ENCODE measurements around the gene HLA-E.

DNA sequence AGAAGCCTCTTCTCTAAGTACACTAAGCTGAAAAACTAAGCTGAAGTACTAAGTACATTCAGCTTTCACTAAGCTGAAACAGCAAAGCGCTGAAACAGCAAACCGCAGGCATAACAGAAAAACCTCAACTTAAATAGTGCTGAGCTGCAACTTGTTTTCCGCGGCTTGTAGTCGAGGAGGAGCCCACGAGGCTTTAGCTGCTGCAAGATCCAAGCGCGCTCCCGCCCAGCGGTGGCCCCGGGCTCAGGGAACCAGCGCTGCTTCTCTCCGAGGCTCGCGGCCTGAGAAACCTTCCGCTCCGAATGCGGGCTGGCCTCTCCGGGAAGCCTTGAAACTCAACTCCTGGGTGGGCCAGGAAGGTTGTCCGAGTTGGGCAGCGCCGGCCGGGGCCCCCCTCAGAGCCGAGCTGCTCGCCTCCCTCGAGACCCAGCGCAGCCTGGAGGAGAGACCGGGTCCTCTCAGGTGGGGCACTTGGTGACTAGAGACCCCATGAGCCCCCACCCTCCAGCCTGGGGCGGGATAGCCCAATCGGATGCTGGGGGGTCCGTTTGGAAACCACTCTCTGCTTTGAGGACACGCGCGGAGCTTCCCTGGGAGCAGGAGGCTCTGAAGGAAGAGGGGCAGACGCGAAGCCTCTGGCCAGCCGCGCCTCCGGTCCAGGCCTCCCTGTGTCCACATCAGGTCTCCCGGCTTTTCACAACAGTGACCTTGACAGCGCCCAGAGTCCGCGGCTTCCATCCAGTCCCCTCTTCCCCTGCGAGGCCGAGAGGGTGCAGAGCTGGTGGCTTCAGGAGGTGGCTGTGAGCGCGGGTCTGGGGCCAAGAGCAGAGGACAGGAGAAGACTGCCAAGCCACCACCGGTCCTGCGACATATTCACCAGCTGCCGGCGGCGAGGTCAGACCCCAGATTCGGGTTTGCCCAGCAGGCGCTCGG, 38.1 kb upstream of the HLA-E start:
- TF ChIP-seq, protein P1, sequence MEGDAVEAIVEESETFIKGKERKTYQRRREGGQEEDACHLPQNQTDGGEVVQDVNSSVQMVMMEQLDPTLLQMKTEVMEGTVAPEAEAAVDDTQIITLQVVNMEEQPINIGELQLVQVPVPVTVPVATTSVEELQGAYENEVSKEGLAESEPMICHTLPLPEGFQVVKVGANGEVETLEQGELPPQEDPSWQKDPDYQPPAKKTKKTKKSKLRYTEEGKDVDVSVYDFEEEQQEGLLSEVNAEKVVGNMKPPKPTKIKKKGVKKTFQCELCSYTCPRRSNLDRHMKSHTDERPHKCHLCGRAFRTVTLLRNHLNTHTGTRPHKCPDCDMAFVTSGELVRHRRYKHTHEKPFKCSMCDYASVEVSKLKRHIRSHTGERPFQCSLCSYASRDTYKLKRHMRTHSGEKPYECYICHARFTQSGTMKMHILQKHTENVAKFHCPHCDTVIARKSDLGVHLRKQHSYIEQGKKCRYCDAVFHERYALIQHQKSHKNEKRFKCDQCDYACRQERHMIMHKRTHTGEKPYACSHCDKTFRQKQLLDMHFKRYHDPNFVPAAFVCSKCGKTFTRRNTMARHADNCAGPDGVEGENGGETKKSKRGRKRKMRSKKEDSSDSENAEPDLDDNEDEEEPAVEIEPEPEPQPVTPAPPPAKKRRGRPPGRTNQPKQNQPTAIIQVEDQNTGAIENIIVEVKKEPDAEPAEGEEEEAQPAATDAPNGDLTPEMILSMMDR (IDR thresholded peaks at IDR 0.05) = no peak
- peak; percentile 30 for TF ChIP-seq EZH2 (IDR thresholded peaks at IDR 0.05; ENCODE audit: borderline replicate concordance, insufficient read depth, low read depth, low read length, poor library complexity, severe bottlenecking)

All from B cell (primary cell).